Erythroblast (primary cell): ENCODE results near the gene HEMK1.

Experiments
- GATA1 ChIP-seq: IDR thresholded peaks from 2 replicates; pipeline ENCODE4 v1.6.1; 2011; ENCODE audit warnings: low read depth, mild to moderate bottlenecking, control low read depth, low read length, moderate library complexity
- POLR2A ChIP-seq: IDR thresholded peaks from 2 replicates; pipeline ENCODE4 v1.6.1; 2011; ENCODE audit warnings: mild to moderate bottlenecking, low read length

GRCh38 chr3:50542177-50543034 is 26.9 kb upstream of the HEMK1 start:
- TF ChIP-seq POLR2A (no peak), GATA1 (no peak)
